Breast epithelium (tissue), 3 donors: ENCODE data around the gene CIAO3.

Source experiments
- POLR2A ChIP-seq: fragments of 450-650 bp; IDR thresholded peaks from one replicate; pipeline ENCODE4 v1.6.1; 2016; ENCODE audit warnings: antibody characterized with exemption, mild to moderate bottlenecking, moderate library complexity
- TF ChIP-seq, protein P1 (sequence below), 3 donors: fragments of 450-650 bp; IDR thresholded peaks; one replicate each; pipeline ENCODE4 v1.5.1; 2016 to 2017; ENCODE audit warnings: antibody characterized with exemption in 3 of 3, mild to moderate bottlenecking in 3 of 3, moderate library complexity in 3 of 3

DNA sequence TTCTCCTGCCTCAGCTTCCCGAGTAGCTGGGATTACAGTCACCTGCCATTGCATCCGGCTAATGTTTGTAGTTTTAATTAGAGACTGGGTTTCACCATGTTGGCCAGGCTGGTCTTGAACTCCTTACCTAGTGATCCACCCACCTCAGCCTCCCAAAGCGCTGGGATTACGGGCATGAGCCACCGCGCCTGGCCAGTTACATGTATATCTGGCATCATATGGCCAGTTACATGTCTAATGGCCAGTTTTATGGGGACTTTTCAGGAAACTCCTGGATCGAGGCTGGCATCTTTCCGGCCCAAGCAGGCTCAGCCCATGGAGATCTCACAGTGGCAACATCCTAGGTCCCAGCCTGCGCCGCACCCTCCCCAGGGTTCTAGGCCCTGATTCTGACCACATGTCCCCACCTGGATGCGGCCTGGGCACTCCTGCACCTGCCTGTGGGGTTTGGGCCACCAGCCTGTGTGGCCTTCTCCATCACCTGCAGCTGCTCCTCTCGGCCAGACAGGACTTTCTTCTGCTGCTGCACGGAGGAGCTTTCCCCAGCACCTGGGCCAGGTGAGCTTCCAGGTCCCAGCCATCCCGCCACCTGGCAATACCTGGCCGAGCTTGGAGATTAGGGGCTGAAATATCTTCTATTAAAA lies 1.3 kb upstream of the CIAO3 start:
- no peak for TF ChIP-seq POLR2A
- TF ChIP-seq, protein P1, sequence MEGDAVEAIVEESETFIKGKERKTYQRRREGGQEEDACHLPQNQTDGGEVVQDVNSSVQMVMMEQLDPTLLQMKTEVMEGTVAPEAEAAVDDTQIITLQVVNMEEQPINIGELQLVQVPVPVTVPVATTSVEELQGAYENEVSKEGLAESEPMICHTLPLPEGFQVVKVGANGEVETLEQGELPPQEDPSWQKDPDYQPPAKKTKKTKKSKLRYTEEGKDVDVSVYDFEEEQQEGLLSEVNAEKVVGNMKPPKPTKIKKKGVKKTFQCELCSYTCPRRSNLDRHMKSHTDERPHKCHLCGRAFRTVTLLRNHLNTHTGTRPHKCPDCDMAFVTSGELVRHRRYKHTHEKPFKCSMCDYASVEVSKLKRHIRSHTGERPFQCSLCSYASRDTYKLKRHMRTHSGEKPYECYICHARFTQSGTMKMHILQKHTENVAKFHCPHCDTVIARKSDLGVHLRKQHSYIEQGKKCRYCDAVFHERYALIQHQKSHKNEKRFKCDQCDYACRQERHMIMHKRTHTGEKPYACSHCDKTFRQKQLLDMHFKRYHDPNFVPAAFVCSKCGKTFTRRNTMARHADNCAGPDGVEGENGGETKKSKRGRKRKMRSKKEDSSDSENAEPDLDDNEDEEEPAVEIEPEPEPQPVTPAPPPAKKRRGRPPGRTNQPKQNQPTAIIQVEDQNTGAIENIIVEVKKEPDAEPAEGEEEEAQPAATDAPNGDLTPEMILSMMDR (IDR thresholded peaks at IDR 0.05): no peak
